Right ventricle myocardium superior (tissue), 1 donor: Measurements from ENCODE around the gene ATOH1. TPM values are rescaled to one million over a fixed set of nuclear protein-coding genes. Genes with fewer than 3 reads are reported as not detected.

Experiments used
- ATAC-seq: fragments of 200-7000 bp; cut with Tn5 transposase; one replicate; pipeline ENCODE4 v1.9.1; 2020; ENCODE audit warnings: mild to moderate bottlenecking; ENCODE audit not compliant: poor library complexity
- DNase-seq: peaks from one replicate; pipeline ENCODE4 v3.0.0-alpha.2; 2020
- intact Hi-C: fragments of 100-400 bp; cut with DNase I; formaldehyde crosslinking; loops from one replicate; pipeline ENCODE4 v1.11.2; 2022
- total RNA-seq: library from RNA; stranded (reverse); fragmentation: NEBNext Ultra II Directional; extraction: Animal tissue kit (Norgen Biotek cat#: 25700); gene quantifications from one replicate; pipeline ENCODE4 v1.2.1, GENCODE V29; 2021
- donor health status: DM: no; HTN: yes; CAD: no; lungs with severe emphysema.

The ATOH1 gene
- total RNA-seq, 1 donor from 2014 or later: not detected

DNA sequence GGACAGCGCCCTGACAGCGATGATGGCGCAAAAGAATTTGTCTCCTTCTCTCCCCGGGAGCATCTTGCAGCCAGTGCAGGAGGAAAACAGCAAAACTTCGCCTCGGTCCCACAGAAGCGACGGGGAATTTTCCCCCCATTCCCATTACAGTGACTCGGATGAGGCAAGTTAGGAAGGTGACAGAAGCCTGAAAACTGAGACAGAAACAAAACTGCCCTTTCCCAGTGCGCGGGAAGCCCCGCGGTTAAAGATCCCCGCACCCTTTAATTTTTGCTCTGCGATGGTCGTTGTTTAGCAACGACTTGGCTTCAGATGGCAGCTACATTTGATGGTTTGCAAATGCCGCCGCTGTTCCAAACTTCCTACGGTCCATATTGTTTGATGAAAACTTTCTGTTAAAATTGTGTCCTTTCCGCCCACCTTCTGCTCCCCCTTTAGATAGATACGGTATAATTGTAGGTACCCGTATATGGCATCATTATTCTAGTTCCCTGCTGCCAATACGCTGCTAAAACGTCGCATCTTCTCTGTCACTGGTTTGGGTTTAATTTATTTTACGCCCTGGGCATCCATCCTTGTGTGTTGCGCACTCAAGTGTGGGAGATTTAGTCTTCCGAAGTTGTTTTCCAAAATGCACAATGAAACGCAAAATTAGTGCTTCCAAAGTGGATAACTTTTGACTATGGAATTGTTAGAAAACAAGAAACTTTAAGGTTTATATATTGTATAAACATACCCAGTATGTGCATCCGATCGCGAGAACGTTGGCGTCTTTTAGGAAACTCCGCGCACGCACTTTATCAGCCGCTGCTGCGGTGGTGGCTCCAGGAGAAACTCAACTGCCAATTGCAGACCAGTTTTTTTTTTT lies 1.5 kb downstream of the ATOH1 start:
- DNase-seq: no peak
- ATAC-seq: no peak
- intact Hi-C loops: no loop called here

DNA sequence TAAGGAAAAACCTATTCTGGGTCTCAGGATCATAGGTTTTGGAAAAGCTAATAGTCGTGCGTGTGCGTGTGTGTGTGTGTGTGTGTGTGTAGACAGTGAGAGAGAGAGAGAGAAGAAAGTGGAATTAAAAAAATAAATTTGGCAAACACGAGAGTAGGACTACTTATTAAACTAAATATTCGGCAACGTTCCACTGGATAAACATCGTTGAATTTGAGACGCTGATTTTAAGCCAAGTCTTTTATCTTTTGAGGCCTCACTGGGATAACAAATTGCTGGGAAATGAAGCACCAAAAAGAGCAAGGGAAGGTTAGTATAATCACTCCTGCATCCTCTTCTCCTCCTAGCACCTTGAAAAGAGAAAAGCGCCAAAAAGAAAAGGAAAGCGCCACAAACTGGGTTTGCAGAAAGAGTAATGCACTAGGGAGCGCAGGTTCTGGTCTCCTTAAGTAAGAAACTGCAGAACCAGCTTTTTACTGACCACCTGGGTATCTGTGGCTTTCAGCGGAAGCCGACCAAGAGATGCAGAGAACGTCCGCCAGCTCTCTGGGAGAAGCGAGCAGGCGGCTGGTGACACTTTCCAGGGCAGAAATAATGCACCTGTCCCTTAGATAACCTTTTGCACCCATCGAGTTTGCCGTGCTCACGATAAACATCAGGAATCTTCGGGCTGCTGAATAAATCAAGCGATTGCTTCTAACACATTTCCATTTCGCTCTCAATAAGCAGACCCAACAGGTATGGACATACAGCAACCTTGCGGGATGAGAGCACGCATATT lies 3.4 kb downstream of the ATOH1 start:
- intact Hi-C loops: no loop called here
- ATAC-seq (no peak), DNase-seq (no peak)

DNA sequence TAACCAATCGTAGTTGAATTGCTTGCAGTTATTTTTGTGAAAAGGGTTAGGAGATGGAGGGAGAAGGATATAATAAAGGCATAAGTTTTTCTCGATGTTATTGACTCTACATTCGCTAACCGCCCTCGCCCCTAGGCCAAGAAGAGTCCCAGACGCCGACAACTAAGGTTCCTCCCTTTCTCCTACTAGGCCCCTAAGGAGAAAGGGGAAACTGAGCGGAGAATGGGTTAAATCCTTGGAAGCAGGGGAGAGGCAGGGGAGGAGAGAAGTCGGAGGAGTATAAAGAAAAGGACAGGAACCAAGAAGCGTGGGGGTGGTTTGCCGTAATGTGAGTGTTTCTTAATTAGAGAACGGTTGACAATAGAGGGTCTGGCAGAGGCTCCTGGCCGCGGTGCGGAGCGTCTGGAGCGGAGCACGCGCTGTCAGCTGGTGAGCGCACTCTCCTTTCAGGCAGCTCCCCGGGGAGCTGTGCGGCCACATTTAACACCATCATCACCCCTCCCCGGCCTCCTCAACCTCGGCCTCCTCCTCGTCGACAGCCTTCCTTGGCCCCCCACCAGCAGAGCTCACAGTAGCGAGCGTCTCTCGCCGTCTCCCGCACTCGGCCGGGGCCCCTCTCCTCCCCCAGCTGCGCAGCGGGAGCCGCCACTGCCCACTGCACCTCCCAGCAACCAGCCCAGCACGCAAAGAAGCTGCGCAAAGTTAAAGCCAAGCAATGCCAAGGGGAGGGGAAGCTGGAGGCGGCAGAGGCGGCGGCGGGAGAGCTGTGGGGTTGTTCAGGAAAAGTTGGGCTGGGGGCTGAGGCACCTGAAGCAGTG lies 5.9 kb downstream of the ATOH1 start:
- ATAC-seq (peak; percentile 59), DNase-seq (no peak)
- intact Hi-C loops: no loop called here

DNA sequence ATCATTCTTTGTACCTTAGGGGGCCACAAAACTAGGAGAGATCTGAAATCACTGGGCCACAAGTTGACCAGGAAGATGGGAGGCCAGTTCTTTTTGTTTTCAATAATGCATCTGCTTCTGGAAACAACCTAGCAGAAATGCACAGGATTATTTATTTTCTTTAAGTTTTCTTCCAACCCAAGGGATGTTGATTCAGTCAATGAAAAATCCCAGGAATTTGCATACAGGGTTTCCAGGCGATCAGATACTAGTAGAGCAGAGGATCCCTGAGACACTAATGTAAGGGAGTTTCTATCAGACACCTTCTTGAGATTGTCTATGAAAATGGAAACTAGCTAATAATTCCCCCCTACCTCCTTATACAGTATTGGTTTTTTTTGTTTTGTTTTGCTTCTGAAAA lies 7.4 kb downstream of the ATOH1 start:
- ATAC-seq (no peak), DNase-seq (no peak)

DNA sequence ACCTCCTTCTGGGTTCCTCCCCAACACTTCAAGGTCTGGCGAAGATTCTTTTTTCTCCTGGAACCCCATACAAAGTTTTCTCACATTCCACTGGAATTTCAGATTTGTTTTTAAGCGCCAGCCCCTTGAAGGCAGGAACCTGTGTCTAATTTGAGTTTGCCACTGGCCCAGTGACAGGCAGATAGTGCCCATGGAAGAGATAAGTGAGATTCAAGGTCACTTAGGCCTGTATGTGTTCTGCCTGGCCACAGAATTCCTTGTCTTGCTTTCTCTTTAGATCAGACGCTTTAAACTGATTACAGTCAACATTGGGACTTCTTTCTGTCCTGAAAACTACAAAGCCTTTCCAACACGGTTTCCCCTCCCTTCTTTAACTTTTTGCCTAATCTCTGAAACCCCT lies 11.2 kb downstream of the ATOH1 start:
- DNase-seq: no peak
- peak; percentile 76 for ATAC-seq
- intact Hi-C loops: no loop called here

More for the DNA sequence above, 7.4 kb downstream of the ATOH1 start:
- intact Hi-C loops: no loop called here

DNA sequence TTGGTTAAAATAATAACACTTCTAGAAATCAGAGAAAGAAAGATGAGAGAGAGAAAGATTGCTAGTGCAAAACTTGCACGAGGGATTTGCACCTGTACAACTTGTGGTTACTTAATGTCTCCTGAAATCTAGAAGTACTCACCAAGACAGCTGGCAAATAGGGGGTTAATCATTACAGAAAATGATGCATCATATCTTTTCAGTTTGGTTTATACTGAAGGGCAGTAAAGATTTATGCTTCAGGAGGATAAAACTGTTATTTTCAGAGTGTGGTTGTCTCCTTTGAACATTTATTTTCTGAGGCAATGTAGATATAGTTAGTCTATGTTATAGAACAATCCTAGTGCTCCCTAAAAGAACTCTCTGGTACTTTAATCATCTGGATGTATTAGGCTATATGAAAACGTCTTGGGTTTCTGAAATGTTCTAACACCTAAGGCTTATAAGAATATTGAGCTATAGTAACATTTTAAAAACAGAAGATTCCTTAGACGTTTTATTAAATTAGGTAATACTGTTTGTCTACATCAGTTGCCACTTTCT lies 13.3 kb downstream of the ATOH1 start:
- intact Hi-C loops: no loop called here
- DNase-seq (no peak), ATAC-seq (no peak)

DNA sequence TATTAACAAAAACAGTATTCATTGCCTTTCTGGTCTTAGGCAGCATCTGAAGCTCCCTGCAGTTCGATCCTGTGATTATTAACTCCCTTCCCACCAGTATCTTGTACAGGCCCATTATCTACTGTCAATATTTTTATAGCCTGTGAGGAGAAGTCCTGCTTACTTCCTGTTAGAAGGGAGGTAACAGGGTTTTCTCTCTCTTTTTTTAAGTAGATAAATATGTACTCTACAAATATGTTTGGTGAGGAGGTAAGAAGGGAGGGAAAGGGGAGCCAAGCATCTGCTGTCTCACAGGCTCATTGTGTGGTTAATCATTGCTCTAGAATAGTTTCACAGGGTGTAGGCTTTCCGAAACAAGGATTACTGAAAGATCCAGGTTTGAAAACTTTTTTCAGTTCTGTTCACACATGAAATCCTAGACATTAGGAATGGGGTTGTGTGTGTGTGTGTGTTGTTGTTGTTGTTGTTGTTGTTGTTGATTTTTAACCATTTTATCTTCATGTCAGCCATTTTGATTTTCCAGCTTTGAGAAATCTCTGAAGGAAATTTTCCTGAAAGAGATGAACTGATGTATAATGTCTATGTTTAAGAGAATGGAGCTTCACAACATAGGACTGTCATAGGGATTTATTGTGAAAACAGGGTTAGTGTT lies 14.2 kb downstream of the ATOH1 start:
- intact Hi-C loops: no loop called here
- ATAC-seq (no peak), DNase-seq (no peak)

DNA sequence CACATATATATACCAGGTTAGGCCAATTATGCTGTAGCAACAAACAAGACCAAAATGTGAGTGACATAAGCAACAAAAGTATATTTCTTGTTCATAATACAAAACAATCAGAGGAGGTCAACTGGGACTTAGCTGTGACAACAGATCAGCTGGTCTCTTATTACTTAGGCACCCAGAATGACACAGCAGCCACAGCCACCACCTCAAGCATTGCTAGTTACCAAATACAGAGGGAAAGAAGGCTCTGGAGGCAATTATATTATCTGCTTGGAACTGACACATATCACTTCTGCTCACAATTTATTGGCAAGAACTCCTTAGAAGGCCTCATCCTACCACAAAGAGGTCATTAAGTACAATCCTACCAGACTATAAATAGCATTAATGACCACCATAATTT lies 15.2 kb downstream of the ATOH1 start:
- intact Hi-C loops: no loop called here
- DNase-seq (no peak), ATAC-seq (peak; percentile 53)

DNA sequence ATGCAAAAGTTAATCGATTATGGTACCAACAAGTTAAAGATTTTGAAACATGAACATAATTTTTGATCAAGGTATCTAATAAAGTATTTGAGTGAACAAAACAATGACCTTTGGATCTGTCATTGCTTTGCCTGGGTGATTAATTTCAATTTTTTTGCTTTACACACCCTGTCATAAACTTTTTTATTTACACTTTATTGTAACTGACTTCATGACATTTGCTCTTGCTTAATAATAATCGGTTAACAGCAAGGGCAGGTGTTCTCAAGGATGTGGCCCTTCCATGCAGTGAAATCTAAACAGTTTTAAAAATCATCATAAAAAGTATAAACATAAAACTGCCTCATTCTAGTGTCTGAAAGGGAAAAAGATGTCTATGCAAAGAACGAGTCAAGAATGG lies 24.1 kb downstream of the ATOH1 start:
- no peak for DNase-seq
- no peak for ATAC-seq
- intact Hi-C loops: no loop called here

DNA sequence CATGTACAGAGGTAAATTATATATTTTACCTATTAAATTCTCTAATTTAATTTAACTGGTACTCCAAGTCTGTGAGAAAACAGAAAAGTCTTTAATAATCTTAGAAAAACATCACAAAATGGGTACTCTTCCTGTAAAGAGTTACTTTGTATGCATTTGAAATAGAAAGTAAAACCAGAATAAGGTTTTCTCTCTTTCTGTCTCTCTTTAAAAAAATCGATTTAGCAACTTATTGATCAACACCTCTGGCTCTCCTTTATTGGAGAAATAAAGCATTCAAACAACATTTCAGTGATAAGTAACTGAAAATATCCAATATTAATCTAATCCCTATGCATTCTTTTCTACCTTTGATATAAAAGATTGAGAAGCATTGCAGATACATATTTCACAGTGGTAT lies 27.4 kb downstream of the ATOH1 start:
- intact Hi-C loops: no loop called here
- no peak for ATAC-seq
- DNase-seq: no peak

DNA sequence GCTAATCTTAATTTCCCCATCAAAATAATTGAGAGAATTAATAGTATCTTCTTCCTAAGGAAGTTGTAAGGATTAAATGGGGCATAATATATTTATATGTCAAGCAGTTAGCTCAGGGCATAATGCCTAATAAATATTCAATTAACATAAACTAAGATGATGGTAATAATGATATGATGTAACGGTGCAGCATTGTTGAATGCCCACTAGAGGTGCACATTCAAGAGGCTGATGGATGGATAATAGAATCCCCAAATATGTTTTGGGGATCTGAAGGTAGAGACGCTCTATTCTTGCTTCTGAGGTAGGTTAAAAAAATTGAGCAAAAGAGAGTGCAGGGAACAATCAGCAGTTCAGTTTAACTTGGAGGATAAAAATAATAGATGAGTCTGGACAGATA lies 37.1 kb downstream of the ATOH1 start:
- intact Hi-C loops: no loop called here
- no peak for ATAC-seq
- no peak for DNase-seq

DNA sequence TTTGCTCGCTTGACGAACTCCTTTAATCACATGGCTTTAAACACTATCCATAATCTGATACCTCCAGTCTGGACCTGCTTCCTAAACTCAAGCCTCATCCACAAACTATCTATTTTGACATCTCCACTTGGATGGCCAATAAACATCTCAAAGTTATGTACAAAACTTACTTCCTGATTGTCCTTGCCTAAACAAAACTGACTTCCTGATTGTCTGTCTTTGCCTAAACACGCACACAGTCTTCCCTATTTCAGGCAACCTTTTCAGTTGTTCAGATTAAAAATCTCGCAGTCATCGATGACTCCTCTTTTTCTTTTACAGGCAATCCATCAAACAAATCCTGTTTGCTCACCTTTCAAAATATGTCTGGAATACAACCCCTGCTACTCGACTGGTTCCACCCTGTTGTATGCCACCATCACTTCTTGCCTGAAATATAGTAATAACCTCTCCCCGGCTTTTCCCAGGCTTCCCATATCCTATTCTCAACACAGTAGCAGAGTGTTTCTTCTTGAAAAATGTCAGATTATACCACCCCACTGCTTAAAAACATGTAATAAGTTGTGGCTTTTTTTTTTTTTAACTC lies 39.0 kb downstream of the ATOH1 start:
- ATAC-seq: no peak
- no peak for DNase-seq
- intact Hi-C loops: no loop called here

DNA sequence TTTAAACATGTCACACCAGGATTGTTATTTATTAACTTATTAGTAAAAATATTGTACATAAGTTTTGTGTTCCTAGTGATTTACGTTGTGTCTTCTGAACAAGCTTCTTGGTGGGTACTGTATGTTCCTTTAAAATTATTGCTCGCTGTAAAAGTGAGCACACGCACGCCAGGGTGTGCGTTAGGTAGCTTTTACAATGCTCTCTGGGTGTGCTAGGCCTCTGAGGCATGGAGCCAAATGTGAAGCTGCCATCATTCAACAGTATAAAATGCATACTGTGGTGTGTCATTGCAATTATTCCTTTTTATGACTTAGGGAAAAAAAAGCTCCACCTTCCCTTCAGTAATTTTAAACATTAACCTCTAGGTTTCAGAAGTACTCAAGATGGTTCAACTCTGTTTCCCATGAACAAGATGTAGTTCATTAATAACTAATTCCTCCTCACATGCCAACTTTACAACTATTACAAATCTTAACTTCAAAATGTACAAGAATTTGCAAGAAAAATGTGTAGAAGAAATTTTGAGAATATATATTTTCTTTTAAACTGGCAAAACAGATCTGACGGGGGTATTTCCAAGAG lies 42.4 kb downstream of the ATOH1 start:
- ATAC-seq (no peak), DNase-seq (no peak)
- intact Hi-C loops: no loop called here

DNA sequence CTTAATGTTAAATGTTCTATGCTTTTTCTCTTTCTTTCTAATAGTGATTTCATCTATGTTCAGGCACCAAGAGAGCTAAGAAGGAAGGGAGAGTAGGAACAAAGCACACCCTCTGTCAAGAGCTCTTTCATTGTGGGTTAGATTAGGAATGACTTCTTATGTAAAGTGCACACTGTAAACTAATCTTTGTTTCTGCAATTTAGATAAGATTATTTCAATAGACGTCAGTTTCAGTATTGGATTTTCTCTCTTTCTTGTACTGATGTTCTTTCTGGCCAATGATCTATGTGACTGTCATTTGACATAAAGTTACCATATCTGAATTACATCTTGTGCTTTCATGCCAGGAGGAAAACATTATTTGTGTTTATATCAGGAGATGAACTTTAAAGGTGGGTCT lies 48.2 kb downstream of the ATOH1 start:
- DNase-seq: no peak
- intact Hi-C loops: no loop called here
- no peak for ATAC-seq

DNA sequence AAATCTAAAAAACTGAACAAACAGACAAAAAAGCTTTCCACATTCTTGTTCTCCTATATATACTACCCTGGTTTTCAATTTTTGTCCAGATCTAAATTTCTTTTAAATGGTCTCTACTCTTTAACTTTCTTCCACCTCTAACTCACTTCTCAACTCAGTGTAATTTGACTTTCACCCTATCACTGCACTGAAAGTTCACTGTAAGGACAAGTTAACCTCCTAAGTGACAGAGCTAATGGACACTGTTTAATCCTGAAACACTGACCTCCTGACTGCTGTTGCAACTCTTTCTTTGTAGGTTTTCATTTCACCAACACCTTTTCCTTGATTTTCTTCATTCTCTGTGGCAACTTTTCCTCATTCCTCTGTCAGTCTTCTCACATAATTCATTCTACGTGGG lies 50.0 kb downstream of the ATOH1 start:
- no peak for DNase-seq
- intact Hi-C loops: no loop called here
- ATAC-seq: no peak

DNA sequence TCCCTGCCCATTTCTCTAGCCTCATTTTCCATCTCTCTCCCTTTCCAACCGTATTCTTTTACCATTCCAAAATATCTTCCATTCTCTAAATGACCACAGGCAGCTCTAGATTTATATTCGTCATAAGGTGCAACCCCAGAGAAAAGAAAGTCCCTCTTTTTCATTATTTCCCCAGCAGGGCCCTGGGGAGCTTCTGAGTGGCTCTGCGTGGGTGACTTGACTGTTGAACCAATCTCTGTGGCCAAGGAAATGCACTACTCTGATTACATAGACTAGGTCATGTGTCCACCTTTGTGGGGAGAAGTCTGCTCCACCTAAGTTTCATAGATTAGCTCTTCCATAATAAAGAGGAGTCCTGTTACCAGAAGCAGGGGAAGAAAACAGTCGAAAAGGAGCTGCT lies 51.4 kb downstream of the ATOH1 start:
- DNase-seq: no peak
- no peak for ATAC-seq
- intact Hi-C loops: no loop called here
